Transverse colon (tissue), 4 donors: Measurements from ENCODE around the gene ME2. TPM values are rescaled to one million over a fixed set of nuclear protein-coding genes. Genes with fewer than 3 reads are reported as not detected.
"Not testable (repeated sequence)": the region's sequence is repeated elsewhere in the genome, so short reads cannot be mapped to it uniquely, and the experiment has no call there.

Experiments
- DNase-seq: peaks from one replicate; pipeline ENCODE4 v3.0.0-alpha.2; 2019
- H3K27ac ChIP-seq, 4 donors: fragments of 200-600 bp; sonication (generic); 2 replicates each; pipeline ENCODE4 v1.5.1; 2016 to 2018; ENCODE audit warnings: inconsistent platforms in 4 of 4
- H3K27me3 ChIP-seq: fragments of 200-600 bp; sonication (generic); 2 replicates; pipeline ENCODE4 v1.5.1; 2017; ENCODE audit warnings: inconsistent platforms
- H3K36me3 ChIP-seq, 4 donors: fragments of 200-600 bp; sonication (generic); 2 replicates each; pipeline ENCODE4 v1.5.1; 2017 to 2019; ENCODE audit warnings: inconsistent platforms in 4 of 4
- H3K4me1 ChIP-seq, 4 donors: fragments of 200-600 bp; sonication (generic); 2 replicates each; pipeline ENCODE4 v1.5.1; 2017 to 2020; ENCODE audit warnings: inconsistent platforms in 4 of 4
- H3K4me3 ChIP-seq, 4 donors: fragments of 200-600 bp; sonication (generic); 1 replicate in 1 of 4; 2 replicates in 3 of 4; pipeline versions ENCODE4 v1.5.1 to v1.6.1; 2017 to 2019; ENCODE audit warnings: inconsistent platforms in 4 of 4
- H3K9me3 ChIP-seq, 2 donors: fragments of 200-600 bp; sonication (generic); 2 replicates each; pipeline ENCODE4 v1.5.1; 2017 to 2019; ENCODE audit warnings: inconsistent platforms in 2 of 2
- CTCF ChIP-seq, 5 experiments: fragments of 200-600 bp in 3 of 5; fragments of 450-650 bp in 2 of 5; sonication (generic) in 3 of 5; IDR thresholded peaks; 1 replicate in 2 of 5; 2 replicates in 3 of 5; pipeline ENCODE4 v1.5.1; 2016 to 2017; ENCODE audit warnings: antibody characterized with exemption in 5 of 5, inconsistent platforms in 3 of 5, mild to moderate bottlenecking in 2 of 5, moderate library complexity in 1 of 5
- EP300 ChIP-seq: sonication (generic); formaldehyde crosslinking; IDR thresholded peaks from one replicate; pipeline ENCODE4 v1.6.1; 2017; ENCODE audit warnings: antibody characterized with exemption, low read depth
- POLR2A ChIP-seq: fragments of 450-650 bp; IDR thresholded peaks from one replicate; pipeline ENCODE4 v1.6.1; 2016; ENCODE audit warnings: antibody characterized with exemption, mild to moderate bottlenecking, moderate library complexity
- POLR2AphosphoS5 ChIP-seq, 3 donors: sonication (generic); formaldehyde crosslinking; IDR thresholded peaks; one replicate each; pipeline ENCODE4 v1.6.1; 2016; ENCODE audit warnings: antibody characterized with exemption in 3 of 3
- WGBS, 2 donors: methylation state at CpG; one replicate each; pipeline ENCODE4 v1.1.5; 2018; ENCODE audit warnings: low coverage in 1 of 2; 5-methylcytosine and 5-hydroxymethylcytosine counted together
- in situ Hi-C, 4 donors: fragments of 200-750 bp; cut with MboI; loops; one replicate each; pipeline versions ENCODE4 v1.15.0 to v1.15.1; 2017; ENCODE audit warnings: low sequenced_read_pairs in 3 of 4, low pct_ligation_motif_present in 1 of 4, low pct_unique_long_range_greater_than_20kb in 1 of 4
- intact Hi-C: fragments of 100-400 bp; cut with DNase I; formaldehyde crosslinking; loops from one replicate; pipeline ENCODE4 v1.15.1; 2023; ENCODE audit warnings: low total_unique reads
- total RNA-seq, 4 donors: library from RNA; depleted of rRNA; stranded (reverse); fragments of >200 nt; gene quantifications; one replicate each; pipeline ENCODE4 v1.1.0, GENCODE V29; 2016

The ME2 gene
- total RNA-seq, result 10 to 100 TPM; 28.8 to 84.5 (median 53.2) TPM

- 1 to 2% methylated on average over 6 to 52 of the region's 78 CpGs for WGBS, 2 donors
- peak; percentile 95 for DNase-seq
- peaks cover 0 to 44% (median 26%) of the 10 kb centered on the region in 4 donors for H3K4me1 ChIP-seq
- in situ Hi-C loops (loop anchor here in 1 of 4 donors (25.0 kb wide), 1 partner anchor 159 kb away; the partner anchor contains the start of gene SMAD4), intact Hi-C loops (no loop called here)
- H3K4me3 ChIP-seq, result peak within 1 kb of the TSS; percentile 71 to 89 (median 80)
- no peaks in the 10 kb centered on the region for H3K27me3 ChIP-seq
- H3K9me3 ChIP-seq, result no peaks in the 10 kb centered on the region
- TF ChIP-seq CTCF (IDR thresholded peaks at IDR 0.05) (no peak), POLR2A (peak; percentile 92), EP300 (no peak), POLR2AphosphoS5 (IDR thresholded peaks at IDR 0.05) (peak; percentile 87 to 93 (median 89))
- no peaks in the 10 kb centered on the region for H3K36me3 ChIP-seq
- peak within 1 kb of the TSS; percentile 98 to 100 (median 99) for H3K27ac ChIP-seq
Observed at GRCh38 chr18:50878345-50879301, at the start of gene ME2. Gene ME2 (plus strand): TSS chr18:50879118. CDS start chr18:50895821, 16,703 bp downstream.

- no peaks in the 10 kb centered on the region for H3K9me3 ChIP-seq
- no peak overlapping the region for H3K4me3 ChIP-seq
- intact Hi-C loops (loop anchor here (10.0 kb wide), 1 partner anchor 205 kb away; the partner anchor contains the start of gene SMAD4), in situ Hi-C loops (no loop called here)
- no peaks in the 10 kb centered on the region for H3K36me3 ChIP-seq
- TF ChIP-seq CTCF (IDR thresholded peaks at IDR 0.05) (no peak), POLR2AphosphoS5 (IDR thresholded peaks at IDR 0.05) (no peak), EP300 (no peak), POLR2A (no peak)
- 77 to 98% methylated on average over 5 of the region's 5 CpGs for WGBS, 2 donors
- no peaks in the 10 kb centered on the region for H3K27me3 ChIP-seq
- peaks cover 0 to 37% (median 9%) of the 10 kb centered on the region in 4 donors for H3K4me1 ChIP-seq
- DNase-seq, result no peak
- peak overlapping the region in 1 of 4 donors; percentile 31 for H3K27ac ChIP-seq
Observed at GRCh38 chr18:50829644-50830043, 49.3 kb upstream of the ME2 start.

GRCh38 chr18:50830544-50830943 lies 48.4 kb upstream of the ME2 start:
- intact Hi-C loops, result no loop called here
- 82 to 85% methylated on average over 4 to 5 of the region's 5 CpGs for WGBS, 2 donors
- no peak for DNase-seq
- H3K9me3 ChIP-seq, result no peaks in the 10 kb centered on the region
- in situ Hi-C loops, result no loop called here
- TF ChIP-seq POLR2A, result no peak
- no peak for TF ChIP-seq CTCF (IDR thresholded peaks at IDR 0.05)
- no peak for TF ChIP-seq EP300
- no peak for TF ChIP-seq POLR2AphosphoS5 (IDR thresholded peaks at IDR 0.05)
- no peaks in the 10 kb centered on the region for H3K27me3 ChIP-seq
- H3K36me3 ChIP-seq, result no peaks in the 10 kb centered on the region
- peaks cover 0 to 32% (median 6%) of the 10 kb centered on the region in 4 donors for H3K4me1 ChIP-seq
- H3K27ac ChIP-seq, result peak overlapping the region in 2 of 4 donors; percentile 17 to 31
- no peak overlapping the region for H3K4me3 ChIP-seq

GRCh38 chr18:50832754-50833153 lies 46.2 kb upstream of the ME2 start:
- no peak overlapping the region for H3K4me3 ChIP-seq
- no peaks in the 10 kb centered on the region for H3K27me3 ChIP-seq
- peaks cover 0 to 21% (median 0%) of the 10 kb centered on the region in 4 donors for H3K4me1 ChIP-seq
- no peaks in the 10 kb centered on the region for H3K9me3 ChIP-seq
- H3K27ac ChIP-seq, result no peak overlapping the region
- no peak for DNase-seq
- 76 to 80% methylated on average over 1 to 2 of the region's 2 CpGs for WGBS, 2 donors
- in situ Hi-C loops (no loop called here), intact Hi-C loops (no loop called here)
- no peaks in the 10 kb centered on the region for H3K36me3 ChIP-seq
- TF ChIP-seq EP300, result no peak
- TF ChIP-seq POLR2AphosphoS5 (IDR thresholded peaks at IDR 0.05), result no peak
- no peak for TF ChIP-seq POLR2A
- no peak for TF ChIP-seq CTCF (IDR thresholded peaks at IDR 0.05)

DNA sequence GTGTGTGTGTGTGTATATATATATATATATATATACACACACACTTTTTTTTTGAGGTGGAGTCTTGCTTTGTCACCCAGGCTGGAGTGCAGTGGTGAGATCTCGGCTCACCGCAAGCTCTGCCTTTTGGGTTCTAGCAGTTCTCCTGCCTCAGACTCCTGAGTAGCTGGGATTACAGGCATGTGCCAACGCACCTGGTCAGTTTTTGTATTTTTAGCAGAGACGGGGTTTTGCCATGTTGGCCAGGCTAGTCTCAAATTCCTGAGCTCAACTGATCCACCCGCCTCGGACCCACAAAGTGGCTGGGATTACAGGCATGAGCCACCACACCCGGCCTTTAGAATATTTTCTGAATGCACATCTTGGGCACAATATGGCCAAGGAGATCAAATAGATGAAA lies 45.4 kb upstream of the ME2 start:
- H3K4me3 ChIP-seq, H3K9me3 ChIP-seq, H3K27me3 ChIP-seq, intact Hi-C loops, H3K36me3 ChIP-seq, DNase-seq, in situ Hi-C loops, H3K27ac ChIP-seq: not testable (repeated sequence)
- peaks cover 0 to 15% (median 0%) of the 10 kb centered on the region in 4 donors for H3K4me1 ChIP-seq
- 92 to 94% methylated on average over 4 to 7 of the region's 7 CpGs for WGBS, 2 donors
